Spleen (tissue), 13 donors: Measurements from ENCODE around the gene SNX33. TPM values are rescaled to one million over a fixed set of nuclear protein-coding genes. Genes with fewer than 3 reads are reported as not detected.
A peak's percentile ranks its signal among the peaks of the same experiment; 100 is the strongest.

Experiments
- DNase-seq: peaks from one replicate; pipeline ENCODE4 v3.0.0-alpha.2; 2020
- H3K27ac ChIP-seq, 8 donors: fragments of 200-600 bp; sonication (generic) in 7 of 8; 1 replicate in 4 of 8; 2 replicates in 4 of 8; pipeline versions ENCODE4 v1.5.0 to v1.8.0; 2016 to 2021; ENCODE audit warnings: inconsistent platforms in 4 of 8, mild to moderate bottlenecking in 4 of 8, moderate library complexity in 1 of 8
- H3K27me3 ChIP-seq, 7 donors: fragments of 200-600 bp; sonication (generic) in 6 of 7; replicated peaks in 1 of 7; 1 replicate in 4 of 7; 2 replicates in 3 of 7; pipeline versions ENCODE4 v1.5.0 to v1.8.0; 2016 to 2021; ENCODE audit warnings: inconsistent platforms in 3 of 7, mild to moderate bottlenecking in 1 of 7
- H3K36me3 ChIP-seq, 6 donors: fragments of 200-600 bp; sonication (generic) in 5 of 6; 1 replicate in 4 of 6; 2 replicates in 2 of 6; pipeline versions ENCODE4 v1.5.0 to v1.8.0; 2016 to 2021; ENCODE audit warnings: inconsistent platforms in 2 of 6
- H3K4me1 ChIP-seq, 6 donors: fragments of 200-600 bp; sonication (generic) in 5 of 6; 1 replicate in 3 of 6; 2 replicates in 3 of 6; pipeline versions ENCODE4 v1.5.0 to v1.8.0; 2016 to 2021; ENCODE audit warnings: inconsistent platforms in 3 of 6
- H3K4me3 ChIP-seq, 8 donors: fragments of 200-600 bp; sonication (generic) in 7 of 8; 1 replicate in 4 of 8; 2 replicates in 4 of 8; pipeline versions ENCODE4 v1.5.0 to v1.8.0; 2016 to 2021; ENCODE audit warnings: inconsistent platforms in 4 of 8, mild to moderate bottlenecking in 4 of 8, moderate library complexity in 2 of 8
- H3K9me3 ChIP-seq, 8 donors: fragments of 200-600 bp; sonication (generic) in 7 of 8; 1 replicate in 4 of 8; 2 replicates in 4 of 8; pipeline versions ENCODE4 v1.5.0 to v1.8.0; 2016 to 2021; ENCODE audit warnings: inconsistent platforms in 4 of 8
- CTCF ChIP-seq, 11 experiments: fragments of 200-600 bp in 7 of 11; fragments of 450-650 bp in 4 of 11; sonication (generic) in 4 of 11; IDR thresholded peaks in 8 of 11; conservative IDR thresholded peaks in 3 of 11; 1 replicate in 7 of 11; 2 replicates in 4 of 11; pipeline versions ENCODE4 v1.4.0 to v1.8.0; 2016 to 2021; ENCODE audit warnings: antibody characterized with exemption in 11 of 11, inconsistent platforms in 4 of 11, mild to moderate bottlenecking in 1 of 11
- POLR2A ChIP-seq, 3 donors: fragments of 450-650 bp; IDR thresholded peaks; one replicate each; pipeline ENCODE4 v1.5.1; 2017; ENCODE audit warnings: antibody characterized with exemption in 3 of 3, mild to moderate bottlenecking in 1 of 3
- POLR2AphosphoS5 ChIP-seq, 3 donors: sonication (generic); formaldehyde crosslinking; IDR thresholded peaks; one replicate each; pipeline ENCODE4 v1.5.1; 2017; ENCODE audit warnings: antibody characterized with exemption in 3 of 3
- WGBS, 5 donors: extraction: QIAGEN DNeasy Blood & Tissue Kit in 3 of 5; methylation state at CpG; one replicate each; pipeline versions ENCODE4 v1.1.5 to v1.1.7; 2013 to 2018; 5-methylcytosine and 5-hydroxymethylcytosine counted together
- intact Hi-C: fragments of 100-400 bp; cut with DNase I; formaldehyde crosslinking; loops from one replicate; pipeline ENCODE4 v1.15.0; 2023; ENCODE audit warnings: low total_unique reads
- long read RNA-seq, 2 donors: transcript quantifications; one replicate each; lab custom pipeline, GENCODE V29; 2026
- polyA plus RNA-seq, 3 donors: library from polyadenylated mRNA; stranded (reverse); fragments of 200-250 nt; gene quantifications; one replicate each; pipeline ENCODE4 v1.2.1, GENCODE V29; 2013
- total RNA-seq, 7 donors: library from RNA; depleted of rRNA in 3 of 7; stranded (reverse); fragments of >200 nt in 3 of 7; fragmentation: NEBNext Ultra II Directional in 4 of 7; extraction: Animal tissue kit (Norgen Biotek cat#: 25700) in 4 of 7; gene quantifications; one replicate each; pipeline versions ENCODE4 v1.1.0 to v1.2.1, GENCODE V29; 2016 to 2021
- donor health status: healthy with polysubstance abuse.
- donor health status: DM: no; HTN: no; CAD: no; lungs with moderate emphysema.
- donor health status: DM: no; HTN: no; CAD: no.
- donor health status: Bipolar disorder and iron deficiency.
- donor health status: healthy.
- donor health status: DM: no; HTN: no; CAD: no.
- donor health status: DM: yes; HTN: yes; CAD: no.

SNX33 gene, protein sequence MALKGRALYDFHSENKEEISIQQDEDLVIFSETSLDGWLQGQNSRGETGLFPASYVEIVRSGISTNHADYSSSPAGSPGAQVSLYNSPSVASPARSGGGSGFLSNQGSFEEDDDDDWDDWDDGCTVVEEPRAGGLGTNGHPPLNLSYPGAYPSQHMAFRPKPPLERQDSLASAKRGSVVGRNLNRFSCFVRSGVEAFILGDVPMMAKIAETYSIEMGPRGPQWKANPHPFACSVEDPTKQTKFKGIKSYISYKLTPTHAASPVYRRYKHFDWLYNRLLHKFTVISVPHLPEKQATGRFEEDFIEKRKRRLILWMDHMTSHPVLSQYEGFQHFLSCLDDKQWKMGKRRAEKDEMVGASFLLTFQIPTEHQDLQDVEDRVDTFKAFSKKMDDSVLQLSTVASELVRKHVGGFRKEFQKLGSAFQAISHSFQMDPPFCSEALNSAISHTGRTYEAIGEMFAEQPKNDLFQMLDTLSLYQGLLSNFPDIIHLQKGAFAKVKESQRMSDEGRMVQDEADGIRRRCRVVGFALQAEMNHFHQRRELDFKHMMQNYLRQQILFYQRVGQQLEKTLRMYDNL
- total RNA-seq (10 to 100 TPM; 10.4 to 22.8 (median 18.3) TPM), polyA plus RNA-seq (1 to 10 TPM; 4.3 to 7.8 (median 6.3) TPM)
- long read RNA-seq, donor 1, full-length matches to known transcripts, result 2 of 2 reads
- long read RNA-seq, donor 1, partial matches to known transcripts, result 0 of 2 reads
- long read RNA-seq, donor 1, other reads (novel, unspliced or antisense), result 0 of 2 reads
- long read RNA-seq, donor 2, full-length matches to known transcripts, result 1 of 1 reads
- long read RNA-seq, donor 2, partial matches to known transcripts, result 0 of 1 reads
- long read RNA-seq, donor 2, other reads (novel, unspliced or antisense), result 0 of 1 reads

DNA sequence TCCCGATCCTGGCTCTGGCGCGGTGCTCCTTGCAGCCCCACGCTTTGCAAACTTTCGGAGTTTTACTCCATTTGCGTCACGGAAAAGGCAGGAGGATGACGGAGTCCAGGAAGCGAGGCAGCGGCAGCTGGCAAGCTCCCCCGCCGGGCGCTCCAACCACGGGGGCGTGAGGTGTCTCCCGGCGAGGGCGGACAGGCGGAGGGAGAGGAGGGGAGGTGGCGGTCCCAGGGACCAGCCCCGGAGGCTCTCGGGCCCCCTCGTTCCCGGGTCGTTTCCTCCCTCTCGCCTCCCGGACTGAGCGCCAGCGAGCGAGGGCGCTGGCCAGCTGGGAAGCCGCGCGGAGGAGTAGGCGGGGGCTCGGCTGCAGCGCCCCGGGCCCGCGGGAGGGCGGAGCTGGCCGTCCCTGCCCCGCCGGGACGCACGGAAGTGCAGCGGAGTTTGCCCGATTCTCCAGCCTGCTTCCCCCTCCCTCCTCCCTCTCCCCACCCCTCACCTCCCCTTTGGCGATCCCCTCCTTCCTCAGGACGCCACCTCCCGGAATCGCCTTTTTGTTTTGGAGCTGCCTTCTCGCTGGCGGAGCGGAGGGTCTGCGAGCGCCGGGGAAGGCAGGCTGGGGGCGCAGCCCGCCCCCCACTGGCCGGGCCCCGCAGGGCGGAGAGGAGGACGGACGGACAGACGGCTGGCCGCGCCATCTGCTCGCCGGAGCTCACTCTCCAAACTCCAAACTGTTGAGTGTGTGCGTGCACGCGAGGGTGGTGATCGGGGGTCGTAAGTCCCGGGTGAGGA is at the start of gene SNX33:
Gene SNX33 (plus strand): TSS at position 543 of the 786 bp plus-strand sequence. CDS start 1,191 bp downstream, outside the sequence.
- peak in 8 of 11 experiments; percentile 26 to 63 (median 55) for TF ChIP-seq CTCF (IDR thresholded peaks at IDR 0.05 in 8 of 11, conservative IDR thresholded peaks at IDR 0.05 in 3 of 11)
- peak; percentile 70 to 87 (median 81) for TF ChIP-seq POLR2AphosphoS5 (IDR thresholded peaks at IDR 0.05)
- peak in 1 of 3 donors; percentile 36 for TF ChIP-seq POLR2A (IDR thresholded peaks at IDR 0.05)

DNA sequence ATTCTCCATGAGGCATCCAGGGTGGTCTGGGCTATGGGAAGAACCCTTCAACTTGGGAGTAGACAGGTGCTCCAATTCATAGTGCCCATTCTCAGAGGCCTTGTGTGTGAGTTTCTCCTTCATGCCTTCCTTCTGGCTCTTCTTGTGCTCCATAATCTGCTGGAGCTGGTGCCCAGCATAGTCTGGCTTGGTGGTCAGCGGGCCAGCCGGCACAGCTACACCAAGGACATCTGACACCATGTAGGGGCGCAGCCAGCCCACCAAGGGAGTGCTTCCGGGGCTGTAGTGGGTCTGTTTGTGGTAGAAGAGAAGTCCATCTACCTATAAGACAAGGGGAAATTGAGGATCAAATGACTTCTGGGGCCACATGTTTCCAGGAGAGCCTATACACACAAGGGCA is 49.4 kb upstream of the SNX33 start:
- H3K27me3 ChIP-seq, result no peaks in the 10 kb centered on the region

More for the DNA sequence above, at the start of gene SNX33:
- intact Hi-C loops, result no loop called here
- 0 to 1% (median 1%) methylated on average over 14 to 76 of the region's 76 CpGs for WGBS, 5 donors
- H3K4me3 ChIP-seq, result peak within 1 kb of the TSS; percentile 70 to 95 (median 74)
- H3K4me1 ChIP-seq, result peaks cover 38 to 69% (median 56%) of the 10 kb centered on the region in 6 donors
- peaks cover 0 to 9% (median 0%) of the 10 kb centered on the region in 6 donors for H3K36me3 ChIP-seq
- H3K27ac ChIP-seq, result peak within 1 kb of the TSS; percentile 79 to 93 (median 88)
- H3K27me3 ChIP-seq, result peaks cover 0 to 28% (median 5%) of the 10 kb centered on the region in 7 donors
- DNase-seq, result peak; percentile 89
- H3K9me3 ChIP-seq, result no peaks in the 10 kb centered on the region

GRCh38 chr15:75599401-75599800 is 48.3 kb upstream of the SNX33 start:
- H3K36me3 ChIP-seq, result peaks cover 5 to 100% (median 57%) of the 10 kb centered on the region in 6 donors

More for the DNA sequence above, 49.4 kb upstream of the SNX33 start:
- no peaks in the 10 kb centered on the region for H3K9me3 ChIP-seq
- no peak overlapping the region for H3K4me3 ChIP-seq
- peaks cover 0 to 15% (median 2%) of the 10 kb centered on the region in 6 donors for H3K4me1 ChIP-seq
- peak; percentile 42 for DNase-seq
- 88 to 98% (median 97%) methylated on average over 4 of the region's 4 CpGs for WGBS, 5 donors
- no peak for TF ChIP-seq POLR2AphosphoS5 (IDR thresholded peaks at IDR 0.05)
- TF ChIP-seq CTCF (IDR thresholded peaks at IDR 0.05 in 8 of 11, conservative IDR thresholded peaks at IDR 0.05 in 3 of 11), result no peak
- no peak for TF ChIP-seq POLR2A (IDR thresholded peaks at IDR 0.05)
- intact Hi-C loops, result no loop called here
- H3K36me3 ChIP-seq, result peaks cover 5 to 100% (median 57%) of the 10 kb centered on the region in 6 donors
- no peak overlapping the region for H3K27ac ChIP-seq

More at GRCh38 chr15:75599401-75599800, 48.3 kb upstream of the SNX33 start:
- Histone ChIP-seq H3K27me3 (no peaks in the 10 kb centered on the region), H3K4me1 (peaks cover 0 to 15% (median 2%) of the 10 kb centered on the region in 6 donors), H3K27ac (no peak overlapping the region), H3K9me3 (no peaks in the 10 kb centered on the region), H3K4me3 (no peak overlapping the region)
- WGBS, 5 donors, result 50 to 90% (median 71%) methylated on average over 2 of the region's 2 CpGs
- DNase-seq, result no peak
- intact Hi-C loops, result no loop called here
- TF ChIP-seq POLR2A (IDR thresholded peaks at IDR 0.05), result no peak
- no peak for TF ChIP-seq POLR2AphosphoS5 (IDR thresholded peaks at IDR 0.05)
- TF ChIP-seq CTCF (IDR thresholded peaks at IDR 0.05 in 8 of 11, conservative IDR thresholded peaks at IDR 0.05 in 3 of 11), result no peak
